OCI-LY7 (cell line): ENCODE results near the gene CDKL1. TPM values are rescaled to one million over a fixed set of nuclear protein-coding genes. Genes with fewer than 3 reads are reported as not detected.

Experiments
- BruUV-seq: library from RNA; stranded (reverse); fragments of 400-500 nt; replicated peaks from 2 replicates; lab custom pipeline; 2021; lab: Mats Ljungman, UMichigan
- CTCF ChIA-PET: fragments of 300-600 bp; sonication (Branson Sonifier 250); formaldehyde crosslinking; loops from one replicate; lab custom pipeline; 2022; ENCODE audit warnings: antibody characterized with exemption; ENCODE audit not compliant: unreplicated experiment; lab: Charles Lee
- POLR2A ChIA-PET: fragments of 300-600 bp; sonication (Branson Sonifier 250); formaldehyde crosslinking; loops from one replicate; lab custom pipeline; 2022; ENCODE audit warnings: antibody characterized with exemption; lab: Charles Lee
- DNase-seq: peaks from one replicate; pipeline ENCODE4 v3.0.0-alpha.2; 2015; ENCODE audit warnings: low spot score
- H2AFZ ChIP-seq: fragments of 200-600 bp; sonication (generic), shearing (Covaris generic); 2 replicates; pipeline ENCODE4 v1.6.1; 2014; ENCODE audit warnings: mild to moderate bottlenecking, antibody characterized with exemption, low read length, moderate library complexity
- H3K27ac ChIP-seq: fragments of 200-600 bp; sonication (generic); 2 replicates; pipeline ENCODE4 v1.5.1; 2014; ENCODE audit warnings: mixed run types, low read depth, mild to moderate bottlenecking, moderate library complexity, low read length, inconsistent platforms; ENCODE audit not compliant: poor library complexity, severe bottlenecking
- H3K36me3 ChIP-seq: fragments of 200-600 bp; sonication (generic); 2 replicates; pipeline ENCODE4 v1.6.1; 2014; ENCODE audit warnings: mild to moderate bottlenecking, antibody characterized with exemption, low read length, moderate library complexity, mixed read lengths; ENCODE audit not compliant: insufficient read depth
- H3K4me1 ChIP-seq: fragments of 200-600 bp; sonication (generic); 2 replicates; pipeline ENCODE4 v1.5.1; 2014; ENCODE audit warnings: mild to moderate bottlenecking, low read length; ENCODE audit not compliant: insufficient read depth, poor library complexity, severe bottlenecking
- H3K4me2 ChIP-seq: fragments of 200-600 bp; sonication (generic); 2 replicates; pipeline ENCODE4 v1.6.1; 2014; ENCODE audit warnings: mild to moderate bottlenecking, low read length
- H3K4me3 ChIP-seq: fragments of 200-600 bp; sonication (generic); 2 replicates; pipeline ENCODE4 v1.5.1; 2014; ENCODE audit warnings: mild to moderate bottlenecking, low read depth, low read length; ENCODE audit not compliant: poor library complexity, severe bottlenecking
- H3K79me2 ChIP-seq: fragments of 200-600 bp; sonication (generic); 2 replicates; pipeline ENCODE4 v1.6.1; 2016; ENCODE audit warnings: low read depth, mild to moderate bottlenecking, low read length, moderate library complexity, mixed read lengths; ENCODE audit not compliant: insufficient read depth
- H3K9me2 ChIP-seq: fragments of 200-600 bp; sonication (generic); 2 replicates; pipeline ENCODE4 v1.6.1; 2016; ENCODE audit warnings: mild to moderate bottlenecking, low read length, mixed read lengths; ENCODE audit not compliant: insufficient read depth
- H3K9me3 ChIP-seq: fragments of 200-600 bp; sonication (generic); 2 replicates; pipeline ENCODE4 v1.6.1; 2014; ENCODE audit warnings: mild to moderate bottlenecking, mixed run types, low read length, mixed read lengths
- H4K20me1 ChIP-seq: fragments of 200-600 bp; sonication (generic); 2 replicates; pipeline ENCODE4 v1.6.1; 2014; ENCODE audit warnings: mild to moderate bottlenecking, antibody characterized with exemption, low read length, moderate library complexity, mixed read lengths; ENCODE audit not compliant: insufficient read depth
- CTCF ChIP-seq: fragments of 200-600 bp; sonication (generic); conservative IDR thresholded peaks from 2 replicates; pipeline ENCODE4 v1.5.1; 2014; ENCODE audit warnings: mild to moderate bottlenecking, antibody characterized with exemption, low read length, moderate library complexity, mixed read lengths
- EZH2phosphoT487 ChIP-seq: fragments of 200-600 bp; sonication (generic); IDR thresholded peaks from 2 replicates; pipeline ENCODE4 v1.6.1; 2018; ENCODE audit warnings: low read depth, borderline replicate concordance, mild to moderate bottlenecking, mixed run types, antibody characterized with exemption, low read length, moderate library complexity, mixed read lengths
- intact Hi-C: fragments of 100-400 bp; cut with micrococcal nuclease; formaldehyde crosslinking; loops from one replicate; pipeline ENCODE4 v1.10.0; 2022; ENCODE audit not compliant: unreplicated experiment
- total RNA-seq, 2 experiments: library from RNA; depleted of rRNA in 1 of 2; stranded (reverse); fragments of >200 nt in 1 of 2; shearing (Covaris generic) in 1 of 2; gene quantifications; 2 replicates each; pipeline ENCODE4 v1.2.3, GENCODE V29; 2014 to 2022

The CDKL1 gene
- total RNA-seq, 2 experiments from 2014 or later: 0.09 to 0.36 TPM

GRCh38 chr14:50342221-50343078 lies 54.2 kb downstream of the CDKL1 start:
- Histone ChIP-seq H3K9me2 (no peaks in the 10 kb centered on the region), H3K27ac (no peak overlapping the region), H4K20me1 (no peaks in the 10 kb centered on the region), H2AFZ (no peak overlapping the region), H3K36me3 (no peaks in the 10 kb centered on the region), H3K9me3 (no peaks in the 10 kb centered on the region), H3K4me2 (no peak overlapping the region), H3K4me1 (no peaks in the 10 kb centered on the region), H3K4me3 (no peak overlapping the region), H3K79me2 (no peaks in the 10 kb centered on the region)
- TF ChIP-seq EZH2phosphoT487 (no peak), CTCF (no peak)
- ChIA-PET POLR2A (no interaction called here), CTCF (no interaction called here)
- no TSS peak for BruUV-seq
- no peak for DNase-seq
- intact Hi-C loops: no loop called here

- intact Hi-C loops: no loop called here
- no TSS peak for BruUV-seq
- POLR2A ChIA-PET: interaction anchor here (0.6 kb wide), 1 partner anchor 303 kb away, joined by 3 read pairs; no protein-coding TSS in a partner anchor
Observed at GRCh38 chr14:50340963-50341362, 55.7 kb downstream of the CDKL1 start.

More at GRCh38 chr14:50340963-50341362, 55.7 kb downstream of the CDKL1 start:
- no peak overlapping the region for H2AFZ ChIP-seq
- H3K9me2 ChIP-seq: no peaks in the 10 kb centered on the region
- no peak for TF ChIP-seq EZH2phosphoT487
- peak; percentile 68 for TF ChIP-seq CTCF
- H3K27ac ChIP-seq: no peak overlapping the region
- DNase-seq: peak; percentile 14
- no peak overlapping the region for H3K4me2 ChIP-seq
- no peaks in the 10 kb centered on the region for H4K20me1 ChIP-seq
- H3K9me3 ChIP-seq: no peaks in the 10 kb centered on the region
- no peaks in the 10 kb centered on the region for H3K79me2 ChIP-seq
- no peak overlapping the region for H3K4me3 ChIP-seq
- CTCF ChIA-PET: no interaction called here
- H3K36me3 ChIP-seq: no peaks in the 10 kb centered on the region
- H3K4me1 ChIP-seq: no peaks in the 10 kb centered on the region
